ENCODE data around the gene TMPRSS13. TPM values are rescaled to one million over a fixed set of nuclear protein-coding genes. Genes with fewer than 3 reads are reported as not detected.

Gene TMPRSS13
- total RNA-seq, 2 donors from 2014 or later: 1.1 TPM; not detected in 1

DNA sequence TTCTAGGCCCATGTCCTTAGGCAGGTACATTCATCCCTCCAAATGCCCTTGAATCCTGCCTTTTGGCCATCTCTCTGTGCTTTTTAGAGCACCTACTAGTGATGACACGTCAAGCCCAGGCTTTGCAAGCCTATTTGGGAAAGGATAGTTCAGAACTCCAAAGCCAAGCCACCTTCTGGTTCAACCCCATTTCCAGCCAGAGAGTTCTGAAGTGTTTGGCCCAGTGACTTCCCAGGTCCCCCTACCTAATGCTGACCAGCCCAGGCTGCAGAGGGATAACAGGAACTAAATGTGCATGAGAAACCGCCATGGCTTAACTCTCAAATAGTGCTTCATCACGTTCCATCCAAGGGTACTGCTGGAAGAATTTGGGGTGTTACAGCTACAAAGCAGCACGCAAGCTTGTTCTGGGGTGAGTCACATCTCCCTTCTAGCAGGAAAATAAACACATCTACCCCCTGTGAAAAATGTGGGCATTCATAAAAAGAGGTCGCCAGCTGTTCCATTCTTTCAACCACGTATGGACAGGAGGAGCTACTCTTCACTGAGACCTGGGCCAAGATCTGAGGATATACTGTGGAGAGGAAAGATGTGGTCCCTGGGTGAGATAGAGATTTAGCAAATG lies 50.8 kb downstream of the TMPRSS13 start:
- no peak overlapping the region for H3K27ac ChIP-seq
- H3K27me3 ChIP-seq (replicated peaks; ENCODE audit: insufficient read depth): no peaks in the 10 kb centered on the region
- DNase-seq (ENCODE audit: low spot score): no peak
- H3K4me1 ChIP-seq (ENCODE audit: control insufficient read depth in 1 of 2, low read depth in 2 of 2): no peaks in the 10 kb centered on the region
- no peak overlapping the region for H3K4me3 ChIP-seq
- H3K36me3 ChIP-seq: no peaks in the 10 kb centered on the region
- ATAC-seq (ENCODE audit: insufficient number of reproducible peaks, low FRiP score, low read depth): no peak
- no peaks in the 10 kb centered on the region for H3K9me3 ChIP-seq
- TF ChIP-seq, protein P1, sequence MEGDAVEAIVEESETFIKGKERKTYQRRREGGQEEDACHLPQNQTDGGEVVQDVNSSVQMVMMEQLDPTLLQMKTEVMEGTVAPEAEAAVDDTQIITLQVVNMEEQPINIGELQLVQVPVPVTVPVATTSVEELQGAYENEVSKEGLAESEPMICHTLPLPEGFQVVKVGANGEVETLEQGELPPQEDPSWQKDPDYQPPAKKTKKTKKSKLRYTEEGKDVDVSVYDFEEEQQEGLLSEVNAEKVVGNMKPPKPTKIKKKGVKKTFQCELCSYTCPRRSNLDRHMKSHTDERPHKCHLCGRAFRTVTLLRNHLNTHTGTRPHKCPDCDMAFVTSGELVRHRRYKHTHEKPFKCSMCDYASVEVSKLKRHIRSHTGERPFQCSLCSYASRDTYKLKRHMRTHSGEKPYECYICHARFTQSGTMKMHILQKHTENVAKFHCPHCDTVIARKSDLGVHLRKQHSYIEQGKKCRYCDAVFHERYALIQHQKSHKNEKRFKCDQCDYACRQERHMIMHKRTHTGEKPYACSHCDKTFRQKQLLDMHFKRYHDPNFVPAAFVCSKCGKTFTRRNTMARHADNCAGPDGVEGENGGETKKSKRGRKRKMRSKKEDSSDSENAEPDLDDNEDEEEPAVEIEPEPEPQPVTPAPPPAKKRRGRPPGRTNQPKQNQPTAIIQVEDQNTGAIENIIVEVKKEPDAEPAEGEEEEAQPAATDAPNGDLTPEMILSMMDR (IDR thresholded peaks at IDR 0.05): no peak

DNA sequence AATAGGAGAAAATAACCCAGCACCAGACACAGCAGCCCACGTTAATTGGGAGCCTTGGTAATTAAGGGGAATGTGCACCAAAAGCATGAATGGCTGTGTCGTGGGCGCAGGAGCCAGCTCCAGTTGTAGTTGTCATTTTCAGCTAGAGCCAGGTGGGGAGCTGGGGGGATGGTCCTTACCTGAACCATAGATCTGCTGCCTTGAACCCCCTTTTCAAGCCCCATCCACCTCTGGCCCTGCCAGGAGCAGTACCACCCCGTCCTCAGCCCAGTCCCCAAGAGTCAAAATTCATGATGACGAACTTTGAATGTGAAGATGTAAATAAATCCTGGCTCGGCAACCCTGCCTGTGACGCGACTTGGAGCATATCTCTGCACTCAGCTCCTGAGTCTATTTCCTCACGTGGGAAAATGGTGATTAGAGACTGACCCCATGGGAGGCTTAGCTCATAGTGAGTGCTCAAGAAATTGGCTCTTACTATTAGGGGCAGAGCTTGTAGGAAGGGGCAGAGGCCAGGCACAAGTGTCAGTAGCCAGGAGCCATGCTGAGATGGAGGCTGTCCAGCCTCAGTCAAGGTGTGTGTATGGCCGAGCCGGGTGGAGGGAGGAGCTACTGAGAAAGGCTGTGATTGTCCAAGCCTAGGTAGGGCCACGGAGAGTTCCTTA lies 52.0 kb downstream of the TMPRSS13 start:
- Histone ChIP-seq H3K27ac (no peak overlapping the region), H3K4me3 (peak overlapping the region; percentile 63)
- DNase-seq (ENCODE audit: low spot score): no peak

DNA sequence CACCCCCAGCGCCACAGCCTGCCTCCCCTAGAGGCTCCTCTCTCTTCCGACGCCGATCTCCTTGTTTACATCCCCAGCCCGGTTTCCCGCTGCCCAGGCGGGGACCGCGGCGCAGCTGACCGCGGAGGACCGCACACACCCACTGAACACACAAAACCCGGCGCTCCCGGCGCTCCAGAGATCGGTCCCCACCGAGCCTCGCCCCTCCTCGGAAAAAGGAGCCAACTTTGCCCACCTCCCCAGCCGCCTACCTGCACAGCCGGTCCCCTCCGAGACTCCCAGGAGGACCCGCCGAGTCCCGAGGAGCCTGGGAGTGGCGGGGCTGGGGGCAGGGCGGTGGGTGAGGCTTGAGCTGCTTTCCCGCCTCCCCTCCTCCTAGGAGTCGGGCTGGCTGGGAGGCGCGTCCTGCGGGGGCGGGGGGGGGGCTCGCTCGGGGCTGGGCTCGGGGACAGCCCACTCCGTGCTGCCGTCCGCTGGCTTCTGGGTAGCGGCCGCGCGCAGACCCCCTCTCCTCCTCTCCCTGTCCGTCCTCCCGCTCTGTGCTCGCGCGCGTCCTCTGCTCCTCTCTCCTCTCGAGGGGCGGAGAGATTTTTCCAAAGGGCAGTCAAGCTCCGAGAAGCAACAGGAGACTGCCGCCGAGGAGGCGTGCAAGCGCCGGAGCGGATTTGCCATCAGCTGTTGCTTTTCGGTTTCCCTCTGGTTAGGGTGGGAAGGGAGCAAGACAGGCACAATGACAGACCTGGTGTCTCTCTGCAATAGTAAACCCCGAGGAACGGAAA lies 52.7 kb downstream of the TMPRSS13 start, which contains the start of gene FXYD6:
TSS of gene FXYD6 (minus strand) at position 318 of the 779 bp plus-strand sequence. CDS start 33,882 bp downstream, outside the sequence.
- H3K4me3 ChIP-seq: peak within 1 kb of the TSS; percentile 63
- H3K27ac ChIP-seq: no peak within 1 kb of the TSS
- H3K36me3 ChIP-seq: no peaks in the 10 kb centered on the region
- no peaks in the 10 kb centered on the region for H3K27me3 ChIP-seq (replicated peaks; ENCODE audit: insufficient read depth)
- H3K4me1 ChIP-seq (ENCODE audit: control insufficient read depth in 1 of 2, low read depth in 2 of 2): no peaks in the 10 kb centered on the region
- TF ChIP-seq, protein P1 (IDR thresholded peaks at IDR 0.05): no peak
- ATAC-seq (ENCODE audit: insufficient number of reproducible peaks, low FRiP score, low read depth): no peak
- no peak for DNase-seq (ENCODE audit: low spot score)
- no peaks in the 10 kb centered on the region for H3K9me3 ChIP-seq

More for the DNA sequence above, 52.0 kb downstream of the TMPRSS13 start:
- Histone ChIP-seq H3K36me3 (no peaks in the 10 kb centered on the region), H3K27me3 (replicated peaks; ENCODE audit: insufficient read depth) (no peaks in the 10 kb centered on the region), H3K4me1 (ENCODE audit: control insufficient read depth in 1 of 2, low read depth in 2 of 2) (no peaks in the 10 kb centered on the region), H3K9me3 (no peaks in the 10 kb centered on the region)
- ATAC-seq (ENCODE audit: insufficient number of reproducible peaks, low FRiP score, low read depth): no peak
- TF ChIP-seq, protein P1 (IDR thresholded peaks at IDR 0.05): no peak

DNA sequence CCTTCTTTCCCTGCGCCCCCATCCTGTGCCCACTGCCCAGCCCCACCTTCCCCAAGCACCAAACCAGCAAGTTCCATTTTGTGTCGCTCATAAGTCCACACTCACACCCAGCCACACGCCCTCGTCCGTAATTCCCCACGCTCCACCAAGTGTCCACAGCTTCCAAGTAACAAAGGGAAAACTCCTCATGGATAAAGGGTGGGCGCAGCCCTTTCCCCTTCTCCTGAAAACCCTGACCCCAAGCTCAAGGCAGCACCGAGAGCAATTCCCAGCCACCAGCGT lies 53.2 kb downstream of the TMPRSS13 start:
- ATAC-seq (ENCODE audit: insufficient number of reproducible peaks, low FRiP score, low read depth) (no peak), DNase-seq (ENCODE audit: low spot score) (no peak)
- Histone ChIP-seq H3K4me3 (peak overlapping the region; percentile 63), H3K27me3 (replicated peaks; ENCODE audit: insufficient read depth) (no peaks in the 10 kb centered on the region), H3K4me1 (ENCODE audit: control insufficient read depth in 1 of 2, low read depth in 2 of 2) (no peaks in the 10 kb centered on the region), H3K27ac (no peak overlapping the region), H3K36me3 (no peaks in the 10 kb centered on the region), H3K9me3 (no peaks in the 10 kb centered on the region)
- TF ChIP-seq, protein P1 (IDR thresholded peaks at IDR 0.05): no peak

DNA sequence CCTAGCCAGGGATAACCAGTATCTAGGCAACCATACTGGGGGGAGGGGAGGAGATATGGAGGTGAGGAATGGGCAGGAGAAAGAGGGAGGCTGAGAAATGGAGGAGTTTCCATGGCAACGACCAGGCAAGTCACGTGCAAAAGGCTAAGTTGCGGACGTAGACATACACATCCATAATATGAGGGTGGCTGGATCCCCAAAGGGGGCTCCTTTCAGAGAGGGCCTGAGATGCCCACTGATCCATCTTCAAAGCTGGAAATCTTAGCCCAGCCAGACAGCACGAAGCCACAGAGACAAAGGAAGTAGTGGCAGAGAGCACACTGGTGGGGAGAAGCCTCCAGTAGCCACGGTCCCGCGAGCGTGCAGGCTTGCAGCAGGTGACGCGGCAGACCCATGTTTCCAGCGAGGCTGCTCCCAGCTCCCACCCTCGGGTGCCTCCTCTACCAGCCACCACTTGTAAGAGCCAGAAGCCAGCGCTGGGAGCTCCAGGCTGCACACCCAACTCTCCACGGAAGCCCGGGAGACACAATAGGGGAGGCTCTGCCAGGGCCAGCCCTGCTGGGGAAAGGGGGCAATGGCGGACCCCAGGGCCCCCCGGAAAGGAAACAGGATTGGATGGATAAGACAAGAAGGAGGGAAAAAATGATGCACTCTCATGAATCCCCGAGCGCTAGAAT lies 53.7 kb downstream of the TMPRSS13 start:
- Histone ChIP-seq H3K9me3 (no peaks in the 10 kb centered on the region), H3K36me3 (no peaks in the 10 kb centered on the region), H3K27ac (no peak overlapping the region), H3K4me1 (ENCODE audit: control insufficient read depth in 1 of 2, low read depth in 2 of 2) (no peaks in the 10 kb centered on the region), H3K27me3 (replicated peaks; ENCODE audit: insufficient read depth) (no peaks in the 10 kb centered on the region), H3K4me3 (peak overlapping the region; percentile 63)
- ATAC-seq (ENCODE audit: insufficient number of reproducible peaks, low FRiP score, low read depth): no peak
- no peak for DNase-seq (ENCODE audit: low spot score)
- TF ChIP-seq, protein P1 (IDR thresholded peaks at IDR 0.05): no peak
